NCI-H2107 treated with DMSO at 0.1 percent for 48 hours (cell line): ENCODE data around the gene RANBP3.
A peak's percentile ranks its signal among the peaks of the same experiment; 100 is the strongest.
"Not testable (repeated sequence)": the region's sequence is repeated elsewhere in the genome, so short reads cannot be mapped to it uniquely, and the experiment has no call there.

Experiments used
- DNase-seq: peaks from one replicate; lab custom pipeline; 2025; ENCODE audit not compliant: unreplicated experiment; lab: John Stamatoyannopoulos, UW

Gene RANBP3

DNA sequence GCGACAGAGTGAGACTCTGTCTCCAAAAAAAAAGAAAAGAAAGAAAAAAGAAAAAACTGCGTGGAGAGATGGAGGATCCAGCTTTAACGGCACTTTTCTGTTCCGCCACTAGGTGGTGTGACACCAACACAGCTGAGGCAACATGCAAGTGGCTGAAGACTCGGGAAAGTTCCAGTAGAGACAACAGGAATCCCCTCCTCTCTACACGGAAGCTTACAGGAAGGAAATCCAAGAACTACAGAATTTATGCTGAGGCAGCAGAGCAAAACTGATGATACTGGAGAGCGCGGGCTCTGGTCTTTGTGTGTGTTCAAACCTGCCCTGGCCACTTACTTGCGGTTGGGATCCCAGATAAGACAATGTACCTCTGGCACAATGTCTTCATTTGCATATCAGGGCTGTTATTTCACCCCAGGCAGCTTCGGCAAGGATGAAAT lies 9.9 kb downstream of the RANBP3 start:
- DNase-seq: peak; percentile 74

DNA sequence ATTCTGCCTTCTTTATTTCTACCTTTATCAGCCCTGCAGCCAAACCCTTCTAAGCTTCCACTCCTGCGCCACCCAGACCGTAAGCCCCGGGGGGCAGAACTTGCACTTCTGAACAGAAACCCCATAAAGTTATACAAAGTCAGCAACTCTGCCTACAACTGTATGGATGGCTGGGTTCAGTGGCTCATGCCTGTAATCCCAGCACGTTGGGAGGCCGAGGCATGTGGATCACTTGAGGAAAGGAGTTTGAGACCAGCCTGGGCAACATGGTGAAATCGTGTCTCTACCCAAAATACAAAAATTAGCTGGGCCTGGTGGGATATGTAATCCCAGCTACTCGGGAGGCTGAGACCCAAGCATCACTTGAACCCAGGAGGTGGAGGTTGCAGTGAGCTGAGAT lies 10.4 kb downstream of the RANBP3 start:
- DNase-seq: no peak

DNA sequence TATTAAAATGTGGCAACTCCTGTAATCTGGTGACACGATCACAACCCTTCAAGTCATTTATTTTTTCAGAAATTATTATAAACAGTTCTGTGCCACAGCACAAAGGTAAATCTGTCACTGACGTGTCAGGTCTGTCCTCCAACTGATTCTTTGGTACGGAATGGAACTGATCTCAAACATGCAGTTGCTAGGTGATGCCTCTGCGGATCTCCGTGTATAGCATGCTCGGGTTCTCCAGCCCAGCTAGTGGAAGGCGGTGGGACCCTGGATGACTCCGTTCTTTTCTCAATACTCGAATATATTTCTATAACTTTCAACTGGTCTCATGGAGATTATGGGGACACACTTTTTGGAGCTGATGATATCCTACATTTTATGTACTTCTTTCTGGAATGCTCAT lies 11.0 kb downstream of the RANBP3 start:
- DNase-seq: no peak

- DNase-seq: no peak
Measured at GRCh38 chr19:5966215-5966614, 11.7 kb downstream of the RANBP3 start.

- DNase-seq: no peak
Measured at GRCh38 chr19:5964816-5965565, 12.9 kb downstream of the RANBP3 start.

DNA sequence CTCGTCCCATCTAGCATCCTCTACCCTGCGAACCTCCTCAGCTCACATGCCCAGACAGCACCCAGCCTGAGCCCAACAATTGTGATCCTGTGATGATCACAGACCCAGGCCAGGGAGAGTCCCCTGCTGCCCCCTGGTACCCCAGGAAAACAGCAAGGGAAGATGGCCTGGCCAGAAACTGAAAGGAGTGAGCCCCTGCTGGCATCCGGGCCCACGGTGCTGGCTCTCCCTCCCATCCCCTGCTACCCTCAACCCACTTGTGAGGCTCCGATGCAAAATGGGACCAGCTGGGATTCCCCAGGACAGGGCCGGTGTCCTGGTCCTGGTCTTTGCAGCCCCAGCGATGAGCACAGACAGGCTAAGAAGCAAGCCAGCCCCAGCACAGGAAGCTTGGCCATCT lies 14.1 kb downstream of the RANBP3 start:
- DNase-seq: no peak

DNA sequence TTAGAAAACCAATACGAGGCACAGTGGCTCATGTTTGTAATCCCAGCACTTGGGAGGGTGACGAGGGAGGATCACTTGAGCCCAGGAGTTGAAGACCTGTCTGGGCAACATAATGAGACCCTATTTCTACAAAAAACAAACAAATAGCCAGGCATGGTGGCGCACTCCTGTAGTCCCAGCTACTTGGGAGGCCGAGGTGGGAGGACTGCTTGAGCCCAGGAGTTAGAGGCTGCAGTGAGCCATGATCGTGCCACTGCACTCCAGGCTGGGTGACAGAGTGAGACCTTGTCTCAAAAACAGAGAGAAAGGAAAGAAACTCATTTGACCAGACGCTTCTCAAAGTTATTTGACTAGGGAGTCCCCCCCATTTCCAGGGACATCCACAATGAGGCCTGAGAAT lies 14.7 kb downstream of the RANBP3 start:
- not testable (repeated sequence) for DNase-seq

- DNase-seq: peak; percentile 96
Measured at GRCh38 chr19:5961969-5962945, 15.7 kb downstream of the RANBP3 start.

GRCh38 chr19:5961641-5961968 lies 16.3 kb downstream of the RANBP3 start:
- DNase-seq: not testable (repeated sequence)

- DNase-seq: no peak
Measured at GRCh38 chr19:5960005-5961001, 17.6 kb downstream of the RANBP3 start.

GRCh38 chr19:5959260-5960004 lies 18.5 kb downstream of the RANBP3 start:
- no peak for DNase-seq

GRCh38 chr19:5958851-5959122 lies 19.2 kb downstream of the RANBP3 start:
- DNase-seq: no peak

GRCh38 chr19:5958074-5958850 lies 19.7 kb downstream of the RANBP3 start:
- DNase-seq: no peak

GRCh38 chr19:5957170-5957569 lies 20.8 kb downstream of the RANBP3 start:
- DNase-seq: peak; percentile 24

DNA sequence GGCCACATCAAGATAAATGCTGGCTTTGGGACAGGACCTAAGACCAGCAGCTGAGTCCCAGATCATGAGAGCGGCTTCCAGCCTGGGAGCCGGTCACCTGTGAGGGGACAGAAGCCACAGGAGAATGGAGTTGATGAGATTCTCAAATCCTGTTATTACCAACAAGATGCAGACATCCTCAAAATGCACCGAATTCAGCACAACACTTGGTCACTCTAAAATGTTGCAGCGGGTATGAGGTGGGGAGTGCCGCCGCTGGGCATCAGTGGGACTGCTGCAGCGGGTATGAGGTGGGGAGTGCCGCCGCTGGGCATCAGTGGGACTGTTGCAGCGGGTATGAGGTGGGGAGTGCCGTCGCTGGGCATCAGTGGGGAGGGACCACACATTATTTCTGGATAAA lies 21.2 kb downstream of the RANBP3 start:
- no peak for DNase-seq

DNA sequence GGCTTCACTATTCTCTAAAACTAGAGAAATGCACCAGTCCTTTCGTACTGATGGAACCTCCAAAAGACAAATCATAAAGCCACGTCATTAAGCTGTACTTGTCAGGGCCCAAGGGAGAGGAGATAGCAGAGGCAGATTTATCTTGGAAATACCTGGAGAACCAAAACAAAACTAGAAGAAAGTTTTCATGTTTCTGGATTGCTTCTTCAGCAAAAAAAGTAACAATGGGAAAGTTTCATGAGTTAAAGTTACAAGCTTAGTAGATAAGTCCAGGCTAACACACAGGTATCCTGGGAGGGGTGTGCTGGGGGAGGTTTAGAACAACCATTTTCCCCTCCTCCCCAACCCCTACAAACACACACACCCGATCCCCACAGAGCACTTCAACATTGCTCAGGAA lies 21.6 kb downstream of the RANBP3 start:
- DNase-seq: no peak

DNA sequence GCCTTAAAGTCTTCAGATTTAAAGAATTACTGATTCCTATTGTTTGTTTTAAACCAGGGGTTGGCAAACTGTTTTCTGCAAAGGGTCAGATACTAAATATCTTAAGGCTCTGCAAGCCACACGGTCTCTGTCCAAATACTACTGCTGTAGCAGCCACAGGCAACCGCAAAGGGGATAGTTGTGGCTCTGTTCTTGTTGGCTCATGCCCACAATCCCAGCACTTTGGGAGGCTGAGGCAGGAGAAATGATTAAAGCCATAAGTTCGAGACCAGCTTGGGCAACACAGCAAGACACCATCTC lies 22.4 kb downstream of the RANBP3 start:
- no peak for DNase-seq

GRCh38 chr19:5954293-5954692 lies 23.6 kb downstream of the RANBP3 start:
- no peak for DNase-seq

DNA sequence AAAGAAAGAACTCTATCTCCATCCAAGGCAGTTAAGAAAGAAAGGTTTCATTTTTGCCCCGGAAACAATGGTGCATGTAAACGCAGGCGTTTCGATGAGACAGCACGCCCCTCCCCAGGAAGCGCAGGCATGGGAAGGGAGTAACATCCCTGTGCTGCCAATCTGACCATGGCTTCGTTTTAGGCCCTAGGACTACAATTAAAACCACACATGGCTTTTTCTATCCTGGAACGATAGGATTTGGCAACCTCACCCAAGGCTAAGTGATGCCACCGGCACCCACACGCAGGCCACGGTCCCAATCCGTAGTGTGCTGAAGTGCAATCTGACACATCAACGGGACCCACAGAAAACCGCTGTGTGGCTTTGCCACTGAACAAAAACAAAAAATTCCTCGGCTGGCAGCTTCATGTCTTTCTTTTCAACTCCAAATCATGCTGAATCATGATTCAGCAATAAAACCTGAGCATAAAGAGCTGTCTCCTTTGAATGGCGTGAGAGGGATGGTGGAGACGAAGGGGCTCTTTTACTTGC lies 24.2 kb downstream of the RANBP3 start:
- DNase-seq: no peak
